Measurements from ENCODE around the gene CD160. TPM values are rescaled to one million over a fixed set of nuclear protein-coding genes. Genes with fewer than 3 reads are reported as not detected.

Gene CD160
- total and polyA plus RNA-seq, 2 of the 4 experiments (the other 2 are of a cell fraction): not detected

GRCh38 chr1:145771056-145771455, 51.8 kb downstream of the CD160 start:
- Histone ChIP-seq H2BK5ac (ENCODE audit: low read depth, low read length, poor library complexity, severe bottlenecking) (no peak overlapping the region), H2BK15ac (ENCODE audit: low read depth, low read length) (no peak overlapping the region), H3K4me1 (ENCODE audit: control insufficient read depth, insufficient read depth, low read length) (peaks cover 1% of the 10 kb centered on the region), H3K56ac (ENCODE audit: extremely low read depth, insufficient read depth, low read length) (no peak overlapping the region), H2AFZ (replicated peaks; ENCODE audit: low read length, poor library complexity) (no peak overlapping the region), H3K4ac (ENCODE audit: low read depth, low read length) (no peak overlapping the region), H4K5ac (ENCODE audit: low read depth, low read length) (no peak overlapping the region), H3K27ac (ENCODE audit: insufficient read depth, low read length) (no peak overlapping the region), H3K27me3 (ENCODE audit: control insufficient read depth, insufficient read depth, low read length) (no peaks in the 10 kb centered on the region), H3K23ac (ENCODE audit: low read depth, low read length) (no peak overlapping the region), H2AK5ac (ENCODE audit: low read depth, low read length) (no peak overlapping the region), H2BK20ac (ENCODE audit: low read depth, low read length) (no peak overlapping the region), H3K9me3 (ENCODE audit: control insufficient read depth, insufficient read depth, low read length) (no peaks in the 10 kb centered on the region), H2AK9ac (replicated peaks; ENCODE audit: low read depth, low read length, poor library complexity) (no peak overlapping the region), H3K4me2 (ENCODE audit: low read depth, low read length) (no peak overlapping the region), H3K4me3 (ENCODE audit: insufficient read depth, low read depth, low read length) (no peak overlapping the region), H3K18ac (ENCODE audit: low read depth, low read length) (no peak overlapping the region), H3K9ac (ENCODE audit: low read depth, low read length) (no peak overlapping the region), H3K79me1 (ENCODE audit: low read depth in 1 of 2, low read length in 2 of 2) (peaks cover 29 to 46% of the 10 kb centered on the region in 2 experiments), H4K8ac (ENCODE audit: low read depth in 2 of 2, low read length in 2 of 2) (no peak overlapping the region), H3K36me3 (ENCODE audit: control insufficient read depth, insufficient read depth, low read length) (peaks cover 14% of the 10 kb centered on the region), H3K9me1 (ENCODE audit: insufficient read depth, low read length) (0 out of 2 replicates have a peak, but pooled peaks cover 3% of the 10 kb centered on the region), H2BK120ac (ENCODE audit: low read depth, low read length) (no peak overlapping the region), H4K20me1 (ENCODE audit: insufficient read depth, low read length) (no peaks in the 10 kb centered on the region), H3K14ac (replicated peaks; ENCODE audit: low read depth, low read length) (no peak overlapping the region), H4K91ac (ENCODE audit: insufficient read depth, low read depth, low read length) (no peak overlapping the region)
- no CpG with 5 or more reads among the region's 1 CpG for WGBS, 2 experiments (ENCODE audit: extremely low coverage in 2 of 2, insufficient read length in 1 of 2)
- BruUV-seq (replicated peaks): no TSS peak
- ChIA-PET CTCF (no interaction called here), POLR2A (ENCODE audit: unreplicated experiment) (no interaction called here)
- no peak for DNase-seq
- in situ Hi-C loops (cut with MboI; ENCODE audit: low sequenced_read_pairs) (no loop called here), intact Hi-C loops (cut with micrococcal nuclease) (no loop called here), dilution Hi-C loops (cut with HindIII; ENCODE audit: low sequenced_read_pairs, unreplicated experiment) (no loop called here)
- no peak for TF ChIP-seq BHLHE40 (IDR thresholded peaks at IDR 0.05; ENCODE audit: low read depth, low read length)
- no peak for TF ChIP-seq MAZ (IDR thresholded peaks at IDR 0.05; ENCODE audit: borderline replicate concordance, low read depth, low read length)
- TF ChIP-seq USF2 (IDR thresholded peaks at IDR 0.05; ENCODE audit: low read depth, low read length): no peak
- no peak for TF ChIP-seq CHD1 (IDR thresholded peaks at IDR 0.05; ENCODE audit: low read depth, low read length)
- no peak for TF ChIP-seq RAD21 (IDR thresholded peaks at IDR 0.05; ENCODE audit: low read length)
- no peak for TF ChIP-seq RFX5 (IDR thresholded peaks at IDR 0.05; ENCODE audit: low read depth, low read length)
- no peak for TF ChIP-seq FOS (IDR thresholded peaks at IDR 0.05; ENCODE audit: low read depth, low read length)
- TF ChIP-seq NFE2L2 (IDR thresholded peaks at IDR 0.05; ENCODE audit: low read depth, low read length): no peak
- TF ChIP-seq MAFK (IDR thresholded peaks at IDR 0.05; ENCODE audit: low read depth, low read length): no peak
- TF ChIP-seq CTCF (conservative IDR thresholded peaks at IDR 0.05; ENCODE audit: low read depth, low read length): no peak
- no peak for TF ChIP-seq POLR2A (IDR thresholded peaks at IDR 0.05; ENCODE audit: low read depth, low read length)
- no peak for TF ChIP-seq CEBPB (IDR thresholded peaks at IDR 0.05; ENCODE audit: low read depth, low read length)
- TF ChIP-seq SMC3 (IDR thresholded peaks at IDR 0.05; ENCODE audit: low read depth, low read length): no peak
- TF ChIP-seq MXI1 (IDR thresholded peaks at IDR 0.05; ENCODE audit: borderline replicate concordance, low read depth, low read length): no peak
- no peak for TF ChIP-seq RCOR1 (IDR thresholded peaks at IDR 0.05; ENCODE audit: insufficient replicate concordance, low read length)
- no peak for ATAC-seq (ENCODE audit: low read depth)
